Amniotic epithelial cell (primary cell): ENCODE results near the gene KIR3DL2.
"Not testable (repeated sequence)": the region's sequence is repeated elsewhere in the genome, so short reads cannot be mapped to it uniquely, and the experiment has no call there.

ENCODE experiments used
- DNase-seq: peaks from one replicate; pipeline ENCODE4 v3.0.0-alpha.2; 2010; ENCODE audit warnings: low read depth

KIR3DL2 gene

DNA sequence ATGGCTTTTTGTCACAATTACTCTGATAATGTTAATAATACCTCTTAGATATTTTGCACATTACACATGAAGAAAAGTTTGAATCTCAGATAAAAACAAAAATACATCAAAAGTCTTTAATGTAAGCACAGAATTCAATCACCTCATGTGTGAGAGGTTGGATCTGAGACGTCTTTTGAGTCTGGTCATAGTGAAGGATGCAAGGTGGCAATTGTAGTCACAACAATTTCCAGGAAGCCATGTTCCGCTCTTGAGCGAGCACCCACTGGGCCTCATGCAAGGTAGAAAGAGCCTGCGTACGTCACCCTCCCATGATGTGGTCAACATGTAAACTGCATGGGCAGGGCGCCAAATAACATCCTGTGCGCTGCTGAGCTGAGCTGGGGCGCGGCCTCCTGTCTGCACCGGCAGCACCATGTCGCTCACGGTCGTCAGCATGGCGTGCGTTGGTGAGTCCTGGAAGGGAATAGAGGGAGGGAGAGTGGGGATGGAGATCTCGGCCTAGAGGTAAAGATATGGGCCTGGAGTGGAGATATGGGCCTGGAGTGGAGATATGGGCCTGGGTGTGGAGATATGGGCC, at the start of gene KIR3DL2:
Gene KIR3DL2, plus strand, starts transcription at position 383 of the 580 bp plus-strand sequence. Its CDS starts 33 bp downstream, at position 416.
- DNase-seq = not testable (repeated sequence)

- no peak for DNase-seq
Measured at GRCh38 chr19:54803410-54803809, 46.8 kb upstream of the KIR3DL2 start, which contains the start of gene KIR2DL4. Gene KIR2DL4 (plus strand): TSS chr19:54803610. CDS start chr19:54803652, 42 bp downstream.

DNA sequence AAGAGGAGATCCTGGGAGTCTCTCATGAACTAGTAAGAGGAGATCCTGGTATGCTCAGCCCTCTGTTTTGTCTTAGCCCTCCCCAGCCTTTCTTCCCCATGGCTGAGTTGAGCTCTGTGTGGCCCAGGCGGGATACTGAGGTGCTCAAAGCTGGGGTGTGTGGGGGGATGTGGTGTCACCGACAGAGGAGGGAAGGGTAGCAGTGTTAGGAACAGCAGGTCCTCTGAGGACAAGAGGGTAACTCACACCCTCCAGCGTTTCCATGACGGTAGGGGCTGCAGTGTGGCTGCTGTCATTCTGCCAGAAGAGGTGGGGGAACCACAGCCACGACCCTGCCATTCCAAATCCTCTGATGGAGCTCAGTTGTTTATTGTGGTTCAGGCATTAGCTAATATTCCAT, 46.1 kb upstream of the KIR3DL2 start:
- no peak for DNase-seq

GRCh38 chr19:54804571-54804970, 45.7 kb upstream of the KIR3DL2 start:
- no peak for DNase-seq

- no peak for DNase-seq
Measured at GRCh38 chr19:54805665-54806515, 44.4 kb upstream of the KIR3DL2 start.

- DNase-seq = no peak
Measured at GRCh38 chr19:54806516-54806838, 43.8 kb upstream of the KIR3DL2 start.

GRCh38 chr19:54814571-54814970, 35.7 kb upstream of the KIR3DL2 start:
- DNase-seq = not testable (repeated sequence)

GRCh38 chr19:54816251-54816650, 34.0 kb upstream of the KIR3DL2 start, which contains the start of gene KIR3DL1:
Gene KIR3DL1 (plus strand): TSS chr19:54816468.
- DNase-seq = not testable (repeated sequence)

DNA sequence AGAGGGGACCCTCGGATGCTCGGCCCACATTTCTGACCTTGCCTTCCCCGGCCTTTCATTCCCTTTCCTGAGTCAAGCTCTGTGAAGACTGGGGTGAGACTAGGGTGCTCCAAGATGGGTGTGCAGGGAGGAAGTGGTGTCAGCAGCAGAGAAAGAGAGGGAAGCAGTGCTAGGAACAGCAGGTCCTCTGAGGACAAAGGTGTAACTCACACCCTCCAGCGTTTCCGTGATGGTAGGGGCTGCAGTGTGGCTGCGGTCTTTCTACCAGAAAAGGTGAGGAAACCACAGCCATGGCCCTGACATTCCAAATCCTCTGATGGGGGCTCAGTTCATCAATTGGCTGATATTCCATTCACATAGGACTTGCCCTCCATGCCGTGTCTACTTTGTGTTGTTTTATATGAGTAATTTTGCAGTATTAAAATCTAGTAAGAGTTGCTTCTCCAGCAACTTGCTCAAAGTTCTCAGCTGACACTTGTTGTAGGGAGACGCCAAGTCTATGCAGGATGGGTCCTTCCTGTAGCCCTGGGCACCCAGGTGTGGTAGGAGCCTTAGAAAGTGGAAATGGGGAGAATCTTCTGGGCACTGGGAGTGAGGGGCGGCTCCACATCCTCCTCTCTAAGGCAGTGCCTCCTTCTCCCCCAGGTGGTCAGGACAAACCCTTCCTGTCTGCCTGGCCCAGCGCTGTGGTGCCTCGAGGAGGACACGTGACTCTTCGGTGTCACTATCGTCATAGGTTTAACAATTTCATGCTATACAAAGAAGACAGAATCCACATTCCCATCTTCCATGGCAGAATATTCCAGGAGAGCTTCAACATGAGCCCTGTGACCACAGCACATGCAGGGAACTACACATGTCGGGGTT, 32.3 kb upstream of the KIR3DL2 start:
- no peak for DNase-seq

DNA sequence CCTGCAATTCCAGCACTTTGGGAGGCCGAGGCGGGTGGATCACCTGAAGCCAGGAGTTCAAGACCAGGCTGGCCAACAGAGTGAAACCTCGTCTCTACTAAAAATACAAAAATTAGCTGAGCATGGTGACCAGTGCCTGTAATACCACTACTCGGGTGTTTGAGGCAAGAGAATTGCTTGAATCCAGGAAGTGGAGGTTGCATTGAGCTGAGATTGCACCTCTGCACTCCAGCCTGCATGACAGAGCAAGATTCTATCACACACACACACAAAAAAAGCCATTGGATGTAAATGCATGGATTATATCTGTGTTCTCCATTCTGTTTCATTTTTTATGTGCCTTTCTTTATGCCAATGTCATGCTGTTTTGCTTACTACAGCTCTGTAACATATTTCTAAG, 25.8 kb upstream of the KIR3DL2 start:
- DNase-seq = not testable (repeated sequence)

DNA sequence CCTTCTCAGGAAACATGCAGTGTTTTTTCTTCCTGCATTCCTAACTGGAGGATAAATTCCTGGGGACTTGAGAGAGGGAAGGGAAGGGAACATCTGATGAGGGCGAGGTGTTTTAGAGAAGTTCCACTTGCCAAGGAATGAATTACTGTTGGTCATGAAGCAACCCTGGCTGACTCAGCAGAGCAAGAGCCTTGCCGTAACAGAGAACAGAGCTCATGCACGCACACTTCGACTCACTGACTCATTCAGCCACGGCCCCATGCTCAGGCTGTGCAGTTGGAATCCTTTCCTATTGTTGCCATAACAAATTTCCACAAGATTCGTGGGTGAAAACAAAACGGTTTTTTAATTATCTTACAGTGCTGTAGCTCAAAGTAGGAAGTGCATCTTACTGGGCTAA, 24.9 kb upstream of the KIR3DL2 start:
- not testable (repeated sequence) for DNase-seq

- DNase-seq = not testable (repeated sequence)
Measured at GRCh38 chr19:54828064-54828463, 22.2 kb upstream of the KIR3DL2 start.

GRCh38 chr19:54832496-54832895, 17.7 kb upstream of the KIR3DL2 start, which contains the start of gene KIR2DS4:
Gene KIR2DS4 (plus strand): TSS chr19:54832676.
- DNase-seq = not testable (repeated sequence)

DNA sequence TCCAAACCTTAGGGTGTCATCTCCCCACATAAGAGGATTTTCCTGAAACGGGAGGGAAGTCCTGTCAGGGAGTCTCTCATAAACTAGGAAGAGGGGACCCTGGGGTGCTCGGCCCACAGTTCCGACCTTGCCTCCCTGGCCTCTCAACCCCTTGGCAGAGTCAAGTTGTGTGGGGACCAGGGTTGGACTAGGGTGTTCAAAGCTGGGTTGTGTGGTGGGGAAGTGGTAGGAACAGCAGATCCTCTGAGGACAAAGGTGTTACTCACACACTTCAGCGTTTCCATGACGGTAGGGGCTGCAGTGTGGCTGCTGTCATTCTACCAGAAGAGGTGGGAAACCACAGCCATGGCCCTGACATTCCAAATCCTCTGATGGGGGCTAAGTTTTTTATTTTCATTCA, 15.1 kb upstream of the KIR3DL2 start:
- DNase-seq = not testable (repeated sequence)

DNA sequence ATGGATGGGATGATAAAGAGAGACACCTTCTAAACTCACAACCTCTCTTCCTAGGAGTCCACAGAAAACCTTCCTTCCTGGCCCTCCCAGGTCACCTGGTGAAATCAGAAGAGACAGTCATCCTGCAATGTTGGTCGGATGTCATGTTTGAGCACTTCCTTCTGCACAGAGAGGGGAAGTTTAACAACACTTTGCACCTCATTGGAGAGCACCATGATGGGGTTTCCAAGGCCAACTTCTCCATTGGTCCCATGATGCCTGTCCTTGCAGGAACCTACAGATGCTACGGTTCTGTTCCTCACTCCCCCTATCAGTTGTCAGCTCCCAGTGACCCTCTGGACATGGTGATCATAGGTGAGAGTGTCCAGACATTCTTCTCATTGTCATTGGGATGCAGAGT, 12.7 kb upstream of the KIR3DL2 start:
- DNase-seq = not testable (repeated sequence)

GRCh38 chr19:54843171-54843570, 7.1 kb upstream of the KIR3DL2 start:
- DNase-seq = not testable (repeated sequence)

GRCh38 chr19:54850930-54851329, 687 bp downstream of the KIR3DL2 start:
- no peak for DNase-seq

- no peak for DNase-seq
Measured at GRCh38 chr19:54851353-54851752, 1.1 kb downstream of the KIR3DL2 start.

DNA sequence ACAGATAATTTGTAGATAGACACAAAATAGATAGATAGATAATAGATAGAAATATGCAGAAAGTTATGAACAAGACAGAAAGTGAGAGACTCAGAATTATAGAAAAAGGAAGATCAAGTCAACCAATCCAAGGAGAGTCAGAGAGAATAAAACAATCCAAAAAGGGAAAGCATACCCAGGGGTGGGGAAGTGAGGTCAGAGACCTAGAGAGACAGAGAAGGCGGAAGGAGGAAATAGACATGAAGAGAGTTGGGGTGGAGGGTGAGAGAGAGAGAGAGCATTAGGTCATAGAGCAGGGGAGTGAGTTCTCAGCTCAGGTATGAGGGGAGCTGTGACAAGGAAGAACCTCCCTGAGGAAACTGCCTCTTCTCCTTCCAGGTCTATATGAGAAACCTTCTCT, 5.0 kb downstream of the KIR3DL2 start:
- DNase-seq = not testable (repeated sequence)

GRCh38 chr19:54858476-54858875, 8.2 kb downstream of the KIR3DL2 start:
- DNase-seq = not testable (repeated sequence)

DNA sequence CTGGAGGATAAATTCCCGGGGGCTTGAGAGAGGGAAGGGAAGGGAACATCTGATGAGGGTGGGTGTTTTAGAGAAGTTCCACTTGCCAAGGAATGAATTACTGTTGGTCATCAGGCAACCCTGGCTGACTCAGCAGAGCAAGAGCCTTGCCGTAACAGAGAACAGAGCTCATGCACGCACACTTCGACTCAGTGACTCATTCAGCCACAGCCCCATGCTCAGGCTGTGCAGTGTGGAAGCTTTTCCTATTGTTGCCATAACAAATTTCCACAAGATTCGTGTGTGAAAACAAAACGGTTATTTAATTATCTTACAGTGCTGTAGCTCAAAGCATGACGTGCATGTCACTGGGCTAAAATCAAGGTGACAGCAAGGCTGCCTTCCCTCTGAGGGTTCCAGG, 9.2 kb downstream of the KIR3DL2 start:
- DNase-seq = not testable (repeated sequence)

DNA sequence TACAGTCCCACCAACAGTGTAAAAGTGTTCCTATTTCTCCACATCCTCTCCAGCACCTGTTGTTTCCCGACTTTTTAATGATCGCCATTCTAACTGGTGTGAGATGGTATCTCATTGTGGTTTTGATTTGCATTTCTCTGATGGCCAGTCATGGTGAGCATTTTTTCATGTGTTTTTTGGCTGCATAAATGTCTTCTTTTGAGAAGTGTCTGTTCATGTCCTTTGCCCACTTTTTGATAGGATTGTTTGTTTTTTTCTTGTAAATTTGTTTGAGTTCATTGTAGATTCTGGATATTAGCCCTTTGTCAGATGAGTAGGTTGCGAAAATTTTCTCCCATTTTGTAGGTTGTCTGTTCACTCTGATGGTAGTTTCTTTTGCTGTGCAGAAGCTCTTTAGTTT, 13.2 kb downstream of the KIR3DL2 start:
- DNase-seq = not testable (repeated sequence)
